Measurements from ENCODE around the gene FOXN1.

FOXN1 gene

GRCh38 chr17:28498652-28499363 is 7.3 kb upstream of the FOXN1 start:
- Histone ChIP-seq H3K4me3 (no peak overlapping the region), H3K27ac (peak overlapping the region in 3 of 21 experiments; percentile 40 to 77 (median 57))

GRCh38 chr17:28499364-28499664 is 6.8 kb upstream of the FOXN1 start:
- Histone ChIP-seq H3K4me3 (no peak overlapping the region), H3K27ac (peak overlapping the region in 2 of 21 experiments; percentile 10 to 57)

- peak overlapping the region in 1 of 21 experiments; percentile 10 for H3K27ac ChIP-seq
- no peak overlapping the region for H3K4me3 ChIP-seq
Observed at GRCh38 chr17:28499684-28500357, 6.3 kb upstream of the FOXN1 start.

DNA sequence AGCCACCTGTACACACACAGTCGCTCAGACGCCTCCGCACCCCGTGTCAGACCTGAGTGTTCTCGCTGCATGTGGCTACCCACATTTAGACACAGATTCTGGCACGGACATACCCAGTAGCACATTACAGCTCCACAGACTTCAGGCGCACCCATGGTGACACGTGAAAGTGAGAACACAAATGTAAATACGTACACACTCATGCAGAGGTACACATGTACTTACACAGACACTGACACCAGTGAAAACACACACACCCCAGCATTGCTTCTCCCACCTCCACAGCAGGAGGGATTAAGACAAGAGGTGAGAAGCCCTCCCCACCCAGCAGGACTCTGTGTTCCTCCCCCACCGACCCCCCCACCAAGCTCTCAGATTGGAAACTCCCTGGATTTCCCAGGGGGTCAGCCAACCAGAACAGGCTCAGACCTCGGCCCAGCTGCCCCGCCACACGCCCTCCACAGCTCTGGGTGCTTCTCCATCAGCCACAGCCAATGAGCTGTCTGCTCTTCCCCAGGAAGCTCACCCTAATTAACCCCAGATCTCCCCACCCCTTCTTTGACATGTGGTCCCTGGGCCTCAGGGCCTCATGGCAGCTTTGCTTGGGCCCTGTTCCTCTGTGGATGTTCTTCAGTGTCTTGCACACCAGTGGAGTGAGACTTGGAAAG is 5.3 kb upstream of the FOXN1 start:
- Histone ChIP-seq H3K27ac (peak overlapping the region in 4 of 21 experiments; percentile 43 to 56 (median 50)), H3K4me3 (no peak overlapping the region)

GRCh38 chr17:28501421-28502284 is 4.5 kb upstream of the FOXN1 start:
- H3K4me3 ChIP-seq: no peak overlapping the region
- peak overlapping the region in 11 of 21 experiments; percentile 2 to 65 (median 43) for H3K27ac ChIP-seq

DNA sequence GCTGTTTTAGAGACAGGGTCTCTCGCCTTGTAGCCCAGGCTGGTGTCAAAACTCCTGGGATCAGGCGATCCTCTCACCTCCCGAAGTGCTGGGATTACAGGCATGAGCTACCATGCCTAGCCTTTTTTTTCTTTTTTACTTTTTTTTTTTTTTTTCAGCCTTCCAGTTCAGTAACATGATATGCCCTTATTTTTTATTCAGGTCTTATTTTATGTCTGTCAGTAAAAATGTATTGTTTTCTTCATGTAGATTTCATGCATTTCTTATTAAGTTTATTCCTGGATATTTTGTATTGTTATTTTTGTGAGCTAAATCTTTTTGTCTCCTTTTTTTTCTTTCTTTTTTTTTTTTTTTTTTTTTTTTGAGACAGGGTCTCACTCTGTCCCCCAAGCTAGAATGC is 2.7 kb upstream of the FOXN1 start:
- H3K27ac ChIP-seq: no peak overlapping the region
- H3K4me3 ChIP-seq: no peak overlapping the region

- Histone ChIP-seq H3K4me3 (peak overlapping the region; percentile 13 to 42 (median 23)), H3K27ac (peak overlapping the region in 18 of 21 experiments; percentile 17 to 86 (median 66))
Observed at GRCh38 chr17:28506763-28507487, 777 bp downstream of the FOXN1 start.

DNA sequence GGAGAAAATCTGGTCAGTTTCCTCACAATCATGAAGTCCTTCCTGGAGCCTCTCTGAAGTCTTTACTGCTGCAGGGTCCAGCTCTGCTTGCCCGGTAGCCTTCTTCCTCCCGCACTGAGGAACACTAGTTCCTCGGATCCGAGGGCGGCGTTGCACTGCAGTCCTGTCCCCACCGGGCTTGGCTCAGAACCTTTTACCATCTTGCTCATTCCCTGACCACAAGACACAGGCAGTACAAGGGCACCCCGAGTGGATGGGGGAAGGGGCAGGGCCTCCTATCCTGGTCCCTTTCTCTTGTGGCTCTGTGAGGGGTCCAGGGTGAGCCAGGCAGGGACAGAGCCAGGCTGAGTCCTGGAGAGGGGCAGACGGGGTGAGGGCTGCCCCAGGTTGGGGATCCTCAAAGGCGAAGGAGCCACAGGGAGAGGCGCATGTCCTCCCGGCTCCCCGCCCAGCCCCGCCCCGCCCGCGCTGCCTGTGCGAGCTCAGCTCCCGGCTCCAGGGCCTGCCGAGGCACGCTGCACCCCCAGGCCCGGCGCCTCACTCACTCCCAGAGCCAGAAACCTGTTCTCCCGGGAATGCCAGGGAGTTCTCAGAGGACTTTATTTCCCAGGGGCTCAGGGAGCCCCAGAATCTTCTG is 1.5 kb downstream of the FOXN1 start:
- H3K27ac ChIP-seq: peak overlapping the region in 18 of 21 experiments; percentile 14 to 86 (median 65)

GRCh38 chr17:28508211-28508724 is 2.1 kb downstream of the FOXN1 start:
- Histone ChIP-seq H3K27ac (peak overlapping the region in 18 of 21 experiments; percentile 14 to 86 (median 60)), H3K4me3 (peak overlapping the region in 3 of 7 experiments; percentile 11 to 42 (median 34))

More for the DNA sequence above, 1.5 kb downstream of the FOXN1 start:
- peak overlapping the region; percentile 13 to 42 (median 23) for H3K4me3 ChIP-seq

GRCh38 chr17:28509789-28510188 is 3.6 kb downstream of the FOXN1 start:
- Histone ChIP-seq H3K27ac (no peak overlapping the region), H3K4me3 (no peak overlapping the region)

GRCh38 chr17:28511858-28512461 is 5.8 kb downstream of the FOXN1 start:
- Histone ChIP-seq H3K4me3 (no peak overlapping the region), H3K27ac (no peak overlapping the region)

- H3K27ac ChIP-seq: peak overlapping the region in 3 of 21 experiments; percentile 17 to 60 (median 56)
- H3K4me3 ChIP-seq: no peak overlapping the region
Observed at GRCh38 chr17:28513476-28513875, 7.3 kb downstream of the FOXN1 start.

GRCh38 chr17:28514561-28515002 is 8.4 kb downstream of the FOXN1 start:
- H3K4me3 ChIP-seq: no peak overlapping the region
- peak overlapping the region in 3 of 21 experiments; percentile 12 to 60 (median 56) for H3K27ac ChIP-seq

DNA sequence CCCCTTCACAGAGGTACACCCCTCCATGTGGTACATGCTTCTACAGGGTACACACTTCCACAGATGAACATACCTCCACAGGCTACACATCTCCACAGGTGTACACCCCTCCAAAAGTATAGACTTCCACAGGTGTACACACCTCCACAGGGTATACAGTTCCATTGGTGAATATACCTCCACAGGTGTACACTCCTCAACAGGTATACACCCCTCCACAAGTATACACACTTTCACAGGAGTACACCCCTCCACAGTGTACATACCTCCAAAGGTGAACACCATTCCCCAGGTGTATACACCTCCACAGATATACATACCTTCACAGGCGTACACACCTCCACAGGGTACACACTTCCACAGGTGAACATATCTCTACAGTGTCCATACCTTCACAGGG is 9.4 kb downstream of the FOXN1 start:
- Histone ChIP-seq H3K27ac (no peak overlapping the region), H3K4me3 (no peak overlapping the region)

GRCh38 chr17:28518132-28518531 is 12.0 kb downstream of the FOXN1 start:
- no peak overlapping the region for H3K4me3 ChIP-seq
- H3K27ac ChIP-seq: no peak overlapping the region

DNA sequence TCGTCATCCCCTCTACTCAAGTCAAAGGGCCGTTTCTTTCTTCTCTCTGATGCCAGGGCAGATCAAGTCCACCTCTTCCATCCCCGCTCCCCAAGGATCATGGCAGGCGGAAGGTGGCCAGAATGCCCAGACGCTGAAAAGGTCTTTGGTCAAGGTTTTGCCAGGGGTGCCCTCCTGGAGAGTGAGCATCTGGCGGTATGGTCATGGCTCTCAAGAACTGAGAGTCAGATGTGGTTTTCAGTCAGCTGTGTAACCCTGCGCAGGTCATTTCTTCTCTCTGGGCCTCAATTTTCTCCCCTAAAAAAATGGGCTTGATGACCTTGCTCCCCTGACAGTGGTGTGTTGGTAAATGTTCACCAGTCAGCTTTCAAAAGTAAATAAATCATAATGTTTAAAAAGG is 12.4 kb downstream of the FOXN1 start:
- no peak overlapping the region for H3K4me3 ChIP-seq
- no peak overlapping the region for H3K27ac ChIP-seq

GRCh38 chr17:28519236-28519635 is 13.1 kb downstream of the FOXN1 start:
- no peak overlapping the region for H3K27ac ChIP-seq
- no peak overlapping the region for H3K4me3 ChIP-seq

DNA sequence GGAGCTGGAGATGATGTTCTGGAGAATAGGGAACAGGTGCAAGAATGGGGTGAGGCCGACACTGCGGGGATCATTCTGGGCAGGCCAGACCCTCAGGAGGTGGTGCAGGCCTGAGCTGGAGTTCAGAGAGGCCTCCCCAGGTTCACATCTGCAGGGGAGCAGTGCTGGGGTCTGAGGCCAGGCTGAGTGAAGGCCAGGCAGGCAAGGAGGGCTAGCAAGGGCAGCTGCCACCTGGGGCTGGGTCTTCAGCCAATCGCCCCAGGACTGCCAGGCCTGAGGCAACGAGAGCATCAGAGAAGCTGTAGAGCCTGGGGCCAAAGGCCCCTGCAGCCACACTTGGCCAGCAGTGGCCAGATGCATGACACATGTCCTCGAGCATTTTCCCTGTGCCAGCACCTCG is 14.5 kb downstream of the FOXN1 start:
- no peak overlapping the region for H3K4me3 ChIP-seq
- no peak overlapping the region for H3K27ac ChIP-seq

All from skin epidermis (tissue), 12 donors.